Liver (tissue), 3 donors: ENCODE data around the gene FBXO34.

Source experiments
- SP1 ChIP-seq: IDR thresholded peaks from 2 replicates; pipeline ENCODE4 v1.6.1; 2018; ENCODE audit warnings: antibody characterized with exemption, mild to moderate bottlenecking
- TF ChIP-seq, protein P1 (sequence below): IDR thresholded peaks from 2 replicates; pipeline ENCODE4 v1.6.1; 2016; ENCODE audit warnings: antibody characterized with exemption, mild to moderate bottlenecking
- TF ChIP-seq, protein P2 (sequence below): fragments of 150-350 bp; IDR thresholded peaks from 2 replicates; pipeline ENCODE4 v1.5.1; 2017; ENCODE audit warnings: improper control_type of control experiment, low read depth, low read length; ENCODE audit not compliant: missing input control
- donor health status: healthy.
- donor health status: healthy.

DNA sequence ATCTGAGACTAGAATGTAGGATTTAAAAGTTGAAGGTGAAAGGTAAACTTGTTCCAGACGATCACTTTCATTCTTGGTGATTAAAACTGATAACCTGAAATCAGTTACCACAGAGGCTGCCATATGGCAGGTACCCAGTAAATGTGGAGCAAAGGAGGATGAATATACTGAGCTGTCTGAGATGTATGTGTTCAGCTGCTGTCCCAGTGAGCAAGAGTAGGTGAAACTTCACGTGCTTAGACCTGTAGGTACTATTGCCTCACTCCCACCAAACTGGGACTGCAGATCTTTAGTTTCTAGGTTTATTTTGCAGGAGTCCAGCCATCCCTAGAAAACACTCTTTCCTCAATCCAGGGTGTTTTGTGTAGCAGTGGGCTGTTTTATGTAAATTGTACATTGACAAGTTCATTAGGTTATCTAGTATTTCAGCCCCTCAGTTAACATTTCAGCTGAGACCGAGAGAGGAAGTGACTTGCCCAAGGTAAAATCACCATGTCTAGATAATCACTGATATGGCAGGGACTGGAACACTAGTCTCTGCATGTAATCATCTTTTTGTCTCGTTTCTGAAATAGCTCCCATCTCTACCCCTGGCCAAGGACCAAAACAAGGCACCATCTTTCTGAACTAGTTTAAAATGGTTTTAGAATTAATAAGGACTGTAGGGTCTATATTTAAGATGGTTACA, 77.7 kb downstream of the FBXO34 start:
- TF ChIP-seq, protein P1, sequence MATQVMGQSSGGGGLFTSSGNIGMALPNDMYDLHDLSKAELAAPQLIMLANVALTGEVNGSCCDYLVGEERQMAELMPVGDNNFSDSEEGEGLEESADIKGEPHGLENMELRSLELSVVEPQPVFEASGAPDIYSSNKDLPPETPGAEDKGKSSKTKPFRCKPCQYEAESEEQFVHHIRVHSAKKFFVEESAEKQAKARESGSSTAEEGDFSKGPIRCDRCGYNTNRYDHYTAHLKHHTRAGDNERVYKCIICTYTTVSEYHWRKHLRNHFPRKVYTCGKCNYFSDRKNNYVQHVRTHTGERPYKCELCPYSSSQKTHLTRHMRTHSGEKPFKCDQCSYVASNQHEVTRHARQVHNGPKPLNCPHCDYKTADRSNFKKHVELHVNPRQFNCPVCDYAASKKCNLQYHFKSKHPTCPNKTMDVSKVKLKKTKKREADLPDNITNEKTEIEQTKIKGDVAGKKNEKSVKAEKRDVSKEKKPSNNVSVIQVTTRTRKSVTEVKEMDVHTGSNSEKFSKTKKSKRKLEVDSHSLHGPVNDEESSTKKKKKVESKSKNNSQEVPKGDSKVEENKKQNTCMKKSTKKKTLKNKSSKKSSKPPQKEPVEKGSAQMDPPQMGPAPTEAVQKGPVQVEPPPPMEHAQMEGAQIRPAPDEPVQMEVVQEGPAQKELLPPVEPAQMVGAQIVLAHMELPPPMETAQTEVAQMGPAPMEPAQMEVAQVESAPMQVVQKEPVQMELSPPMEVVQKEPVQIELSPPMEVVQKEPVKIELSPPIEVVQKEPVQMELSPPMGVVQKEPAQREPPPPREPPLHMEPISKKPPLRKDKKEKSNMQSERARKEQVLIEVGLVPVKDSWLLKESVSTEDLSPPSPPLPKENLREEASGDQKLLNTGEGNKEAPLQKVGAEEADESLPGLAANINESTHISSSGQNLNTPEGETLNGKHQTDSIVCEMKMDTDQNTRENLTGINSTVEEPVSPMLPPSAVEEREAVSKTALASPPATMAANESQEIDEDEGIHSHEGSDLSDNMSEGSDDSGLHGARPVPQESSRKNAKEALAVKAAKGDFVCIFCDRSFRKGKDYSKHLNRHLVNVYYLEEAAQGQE, result no peak
- TF ChIP-seq, protein P2, sequence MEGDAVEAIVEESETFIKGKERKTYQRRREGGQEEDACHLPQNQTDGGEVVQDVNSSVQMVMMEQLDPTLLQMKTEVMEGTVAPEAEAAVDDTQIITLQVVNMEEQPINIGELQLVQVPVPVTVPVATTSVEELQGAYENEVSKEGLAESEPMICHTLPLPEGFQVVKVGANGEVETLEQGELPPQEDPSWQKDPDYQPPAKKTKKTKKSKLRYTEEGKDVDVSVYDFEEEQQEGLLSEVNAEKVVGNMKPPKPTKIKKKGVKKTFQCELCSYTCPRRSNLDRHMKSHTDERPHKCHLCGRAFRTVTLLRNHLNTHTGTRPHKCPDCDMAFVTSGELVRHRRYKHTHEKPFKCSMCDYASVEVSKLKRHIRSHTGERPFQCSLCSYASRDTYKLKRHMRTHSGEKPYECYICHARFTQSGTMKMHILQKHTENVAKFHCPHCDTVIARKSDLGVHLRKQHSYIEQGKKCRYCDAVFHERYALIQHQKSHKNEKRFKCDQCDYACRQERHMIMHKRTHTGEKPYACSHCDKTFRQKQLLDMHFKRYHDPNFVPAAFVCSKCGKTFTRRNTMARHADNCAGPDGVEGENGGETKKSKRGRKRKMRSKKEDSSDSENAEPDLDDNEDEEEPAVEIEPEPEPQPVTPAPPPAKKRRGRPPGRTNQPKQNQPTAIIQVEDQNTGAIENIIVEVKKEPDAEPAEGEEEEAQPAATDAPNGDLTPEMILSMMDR, result no peak
- TF ChIP-seq SP1, result no peak
